A549 (cell line): ENCODE results near the gene RAB17. TPM values are rescaled to one million over a fixed set of nuclear protein-coding genes. Genes with fewer than 3 reads are reported as not detected.
"Not testable (repeated sequence)": the region's sequence is repeated elsewhere in the genome, so short reads cannot be mapped to it uniquely, and the experiment has no call there.

Source experiments
- ATAC-seq, 2 experiments: fragments of 200-7000 bp in 1 of 2; fragments of >200 bp in 1 of 2; cut with Nextera tagmentation in 1 of 2; cut with Tn5 transposase in 1 of 2; 3 replicates each; pipeline versions ENCODE4 v1.8.0 to v1.9.1; 2018 to 2020; ENCODE audit warnings: mild to moderate bottlenecking in 1 of 2, moderate library complexity in 1 of 2
- CTCF ChIA-PET: fragments of 300-600 bp; sonication (Branson Sonifier 250); formaldehyde crosslinking; extraction: SDS; loops from one replicate; lab custom pipeline; 2021; ENCODE audit warnings: antibody characterized with exemption, inconsistent platforms; lab: Yijun Ruan, JAX
- POLR2A ChIA-PET: fragments of 350-600 bp; formaldehyde crosslinking; extraction: SDS; loops from one replicate; lab custom pipeline; 2021; ENCODE audit warnings: antibody characterized with exemption, inconsistent platforms; lab: Yijun Ruan, JAX
- DNase-seq, 2 experiments: peaks; one replicate each; pipeline versions ENCODE4 v3.0.0 to v3.0.0-alpha.2; 2011 to 2016; ENCODE audit warnings: low read depth in 1 of 2, low spot score in 1 of 2
- FAIRE-seq: peaks from 2 replicates; lab custom pipeline; 2011; peaks lifted over from hg19 to GRCh38; lab: Jason Lieb, UNC
- H3K27ac ChIP-seq, 2 experiments: fragments of >200 bp; sonication (Bioruptor Twin); formaldehyde crosslinking; 3 replicates each; pipeline ENCODE4 v1.5.1; 2016 to 2017
- H3K4me1 ChIP-seq: fragments of >200 bp; sonication (Bioruptor Twin); formaldehyde crosslinking; 3 replicates; pipeline ENCODE4 v1.6.1; 2016
- H3K4me2 ChIP-seq: fragments of >200 bp; sonication (Bioruptor Twin); formaldehyde crosslinking; 3 replicates; pipeline ENCODE4 v1.6.1; 2016
- H3K4me3 ChIP-seq: fragments of >200 bp; sonication (Bioruptor Twin); formaldehyde crosslinking; 3 replicates; pipeline ENCODE4 v1.5.1; 2016
- H3K9me3 ChIP-seq: fragments of >200 bp; sonication (Bioruptor Twin); formaldehyde crosslinking; 3 replicates; pipeline ENCODE4 v1.6.1; 2016
- BCL3 ChIP-seq: fragments of >200 bp; sonication (Bioruptor Twin); formaldehyde crosslinking; IDR thresholded peaks from 3 replicates; pipeline ENCODE4 v1.6.1; 2016
- CBX2 ChIP-seq: fragments of 200-600 bp; sonication (generic); IDR thresholded peaks from 2 replicates; pipeline ENCODE4 v1.6.1; 2016; ENCODE audit warnings: low read depth, mild to moderate bottlenecking, borderline replicate concordance
- CEBPB ChIP-seq, 2 experiments: fragments of >200 bp in 1 of 2; sonication (Bioruptor Twin) in 1 of 2; formaldehyde crosslinking in 1 of 2; IDR thresholded peaks; 2 replicates each; pipeline ENCODE4 v1.6.1; 2012 to 2016
- CTCF ChIP-seq: fragments of >200 bp; sonication (Bioruptor Twin); formaldehyde crosslinking; IDR thresholded peaks from 3 replicates; pipeline ENCODE4 v1.5.1; 2016
- EHMT2 ChIP-seq: fragments of 200-600 bp; sonication (generic); IDR thresholded peaks from 2 replicates; pipeline ENCODE4 v1.6.1; 2016; ENCODE audit warnings: antibody characterized with exemption, low read depth, mild to moderate bottlenecking, moderate library complexity
- FOSL2 ChIP-seq, 2 experiments: fragments of 450-650 bp in 1 of 2; fragments of >200 bp in 1 of 2; sonication (Bioruptor Twin) in 1 of 2; formaldehyde crosslinking; IDR thresholded peaks; 2 replicates each; pipeline versions ENCODE4 v1.5.0 to v1.6.1; 2016 to 2020; ENCODE audit warnings: mild to moderate bottlenecking in 1 of 2, moderate library complexity in 1 of 2
- HEYL ChIP-seq: fragments of 250-450 bp; sonication (Bioruptor Pico); IDR thresholded peaks from 2 replicates; pipeline ENCODE4 v1.8.0; 2021; ENCODE audit warnings: mild to moderate bottlenecking, moderate library complexity
- HOXA7 ChIP-seq: fragments of 250-450 bp; sonication (Bioruptor Pico); IDR thresholded peaks from 2 replicates; pipeline ENCODE4 v1.5.0; 2020; ENCODE audit warnings: mild to moderate bottlenecking, moderate library complexity
- KDM1A ChIP-seq: fragments of 200-600 bp; sonication (generic); IDR thresholded peaks from 2 replicates; pipeline ENCODE4 v1.6.1; 2016; ENCODE audit warnings: low read depth, mild to moderate bottlenecking
- MAFK ChIP-seq: fragments of 450-650 bp; IDR thresholded peaks from 2 replicates; pipeline ENCODE4 v1.6.1; 2014; ENCODE audit not compliant: partially characterized antibody
- MAZ ChIP-seq: fragments of 150-350 bp; IDR thresholded peaks from 2 replicates; pipeline ENCODE4 v1.6.1; 2014; ENCODE audit warnings: antibody characterized with exemption, low read depth, low read length, borderline replicate concordance
- NPAS2 ChIP-seq: fragments of 250-450 bp; sonication (Bioruptor Pico); IDR thresholded peaks from 2 replicates; pipeline ENCODE4 v1.8.0; 2022; ENCODE audit warnings: mild to moderate bottlenecking, moderate library complexity, borderline replicate concordance
- NR3C1 ChIP-seq: fragments of >200 bp; sonication (Bioruptor Twin); formaldehyde crosslinking; IDR thresholded peaks from 3 replicates; pipeline ENCODE4 v1.6.1; 2017
- PHF8 ChIP-seq: fragments of 200-600 bp; sonication (generic); IDR thresholded peaks from 2 replicates; pipeline ENCODE4 v1.6.1; 2016; ENCODE audit warnings: low read depth, mild to moderate bottlenecking, antibody characterized with exemption, moderate library complexity, borderline replicate concordance
- POLR2A ChIP-seq: IDR thresholded peaks from 2 replicates; pipeline ENCODE4 v1.6.1; 2012; ENCODE audit warnings: mild to moderate bottlenecking, low read length
- RAD21 ChIP-seq, 2 experiments: fragments of >200 bp in 1 of 2; sonication (Bioruptor Twin) in 1 of 2; formaldehyde crosslinking in 1 of 2; IDR thresholded peaks in 1 of 2; conservative IDR thresholded peaks in 1 of 2; 2 replicates in 1 of 2; 3 replicates in 1 of 2; pipeline ENCODE4 v1.6.1; 2012 to 2018; ENCODE audit warnings: inconsistent platforms in 1 of 2
- RCOR1 ChIP-seq: fragments of 150-350 bp; IDR thresholded peaks from 2 replicates; pipeline ENCODE4 v1.6.1; 2014; ENCODE audit warnings: antibody characterized with exemption, low read length, low read depth
- REST ChIP-seq: fragments of 200-600 bp; sonication (generic); IDR thresholded peaks from 2 replicates; pipeline ENCODE4 v1.6.1; 2016; ENCODE audit warnings: antibody characterized with exemption, mild to moderate bottlenecking, moderate library complexity
- RNF2 ChIP-seq: fragments of 200-600 bp; sonication (generic); IDR thresholded peaks from 2 replicates; pipeline ENCODE4 v1.6.1; 2016; ENCODE audit warnings: low read depth, mild to moderate bottlenecking, antibody characterized with exemption, moderate library complexity, borderline replicate concordance
- TFCP2L1 ChIP-seq: fragments of 250-450 bp; sonication (Bioruptor Pico); IDR thresholded peaks from 2 replicates; pipeline ENCODE4 v1.5.0; 2021; ENCODE audit warnings: mild to moderate bottlenecking
- TP53 ChIP-seq: fragments of 250-450 bp; sonication (Bioruptor Pico); IDR thresholded peaks from 2 replicates; pipeline ENCODE4 v1.5.0; 2021; ENCODE audit warnings: mild to moderate bottlenecking, moderate library complexity
- ZFP36 ChIP-seq: fragments of 450-650 bp; IDR thresholded peaks from 2 replicates; pipeline ENCODE4 v1.6.1; 2014; ENCODE audit warnings: borderline replicate concordance; ENCODE audit not compliant: partially characterized antibody
- ZSCAN20 ChIP-seq: fragments of 250-450 bp; sonication (Bioruptor Pico); IDR thresholded peaks from 2 replicates; pipeline ENCODE4 v1.8.0; 2022; ENCODE audit warnings: mild to moderate bottlenecking, moderate library complexity
- WGBS: methylation state at CpG from one replicate; pipeline ENCODE4 v1.1.6; 2017; ENCODE audit errors: missing lambda C conversion rate; 5-methylcytosine and 5-hydroxymethylcytosine counted together
- polyA plus RNA-seq, 4 experiments: library from polyadenylated mRNA; depleted of rRNA in 3 of 4; stranded (reverse); fragments of >200 nt; fragmentation: RNase III in 1 of 4; extraction: RNeasy Plus Mini Kit Qiagen cat#74134 plus additional on column Dnase treatment in 1 of 4; gene quantifications; 2 replicates in 3 of 4; 3 replicates in 1 of 4; pipeline ENCODE4 v1.2.3, GENCODE V29; 2011 to 2017

The RAB17 gene
- polyA plus RNA-seq, 2 of the 4 experiments (the other 2 are of a cell fraction), result 0.44 to 2.2 TPM

GRCh38 chr2:237597196-237598145 lies 6.9 kb upstream of the RAB17 start:
- FAIRE-seq, result no peak
- Histone ChIP-seq H3K27ac (no peak overlapping the region), H3K4me3 (no peak overlapping the region), H3K4me2 (no peak overlapping the region), H3K4me1 (peaks cover 16% of the 10 kb centered on the region), H3K9me3 (no peaks in the 10 kb centered on the region)
- 84% methylated on average over 28 of the region's 29 CpGs for WGBS
- TF ChIP-seq TFCP2L1 (CRISPR knock-in tag) (no peak), NR3C1 (no peak), FOSL2 (IDR thresholded peaks at IDR 0.05) (no peak), FOSL2 (CRISPR knock-in tag; IDR thresholded peaks at IDR 0.05) (no peak), HEYL (CRISPR knock-in tag) (no peak), TP53 (CRISPR knock-in tag) (no peak), CEBPB (IDR thresholded peaks at IDR 0.05) (no peak), RNF2 (no peak), EHMT2 (no peak), REST (no peak), POLR2A (no peak), RCOR1 (no peak)
- POLR2A ChIA-PET, result no interaction called here
- ATAC-seq, result no peak
- CTCF ChIA-PET, result interaction anchor here (0.6 to 0.8 kb wide), 2 partner anchors 25 to 795 kb away, joined by 3 to 4 read pairs; no protein-coding TSS in a partner anchor
- no peak for DNase-seq

GRCh38 chr2:237596520-237597195 lies 6.1 kb upstream of the RAB17 start:
- FAIRE-seq (no peak), DNase-seq (no peak), ATAC-seq (peak; percentile 8 to 15; a peak in 1 of 6 replicates)
- 87% methylated on average over 13 of the region's 13 CpGs for WGBS
- H3K9me3 ChIP-seq, result no peaks in the 10 kb centered on the region
- H3K4me2 ChIP-seq, result no peak overlapping the region
- POLR2A ChIA-PET, result no interaction called here
- H3K4me3 ChIP-seq, result no peak overlapping the region
- peaks cover 16% of the 10 kb centered on the region for H3K4me1 ChIP-seq
- TF ChIP-seq ZSCAN20 (no peak), KDM1A (no peak), CTCF (no peak), MAFK (no peak), RAD21 (conservative IDR thresholded peaks at IDR 0.05 in 1 of 2, IDR thresholded peaks at IDR 0.05 in 1 of 2) (no peak), BCL3 (no peak), NPAS2 (CRISPR knock-in tag) (no peak), MAZ (no peak), RCOR1 (no peak), ZFP36 (no peak), PHF8 (no peak), HOXA7 (no peak), CBX2 (no peak), EHMT2 (no peak)
- CTCF ChIA-PET, result interaction anchor here (0.8 kb wide), 2 partner anchors 25 kb away, joined by 3 to 4 read pairs; no protein-coding TSS in a partner anchor
- H3K27ac ChIP-seq, result peak overlapping the region in 1 of 2 experiments; percentile 4; a peak in 1 of 6 replicates

GRCh38 chr2:237595829-237596519 lies 5.4 kb upstream of the RAB17 start:
- H3K9me3 ChIP-seq, H3K4me3 ChIP-seq, DNase-seq, H3K4me2 ChIP-seq, POLR2A ChIA-PET, ATAC-seq, FAIRE-seq: not testable (repeated sequence)
- WGBS, result 91% methylated on average over 5 of the region's 5 CpGs
- Histone ChIP-seq H3K27ac (peak overlapping the region in 1 of 2 experiments; percentile 4; a peak in 1 of 6 replicates), H3K4me1 (peaks cover 18% of the 10 kb centered on the region)
- CTCF ChIA-PET, result interaction anchor here (0.8 kb wide), 1 partner anchor 24 kb away, joined by 3 read pairs; no protein-coding TSS in a partner anchor
